Muscle of leg (tissue), 11 donors: ENCODE results near the gene OR51E1. TPM values are rescaled to one million over a fixed set of nuclear protein-coding genes. Genes with fewer than 3 reads are reported as not detected.

Source experiments
- DNase-seq: peaks from one replicate; pipeline ENCODE4 v3.0.0; 2013
- H3K27ac ChIP-seq: one replicate; pipeline ENCODE4 v1.5.1; 2013; ENCODE audit warnings: mild to moderate bottlenecking, low read length, control low read depth
- H3K27me3 ChIP-seq: one replicate; pipeline ENCODE4 v1.6.1; 2013; ENCODE audit warnings: low read length; ENCODE audit not compliant: control insufficient read depth, insufficient read depth
- H3K36me3 ChIP-seq: one replicate; pipeline ENCODE4 v1.6.1; 2013; ENCODE audit warnings: low read length; ENCODE audit not compliant: control insufficient read depth, insufficient read depth
- H3K4me1 ChIP-seq: one replicate; pipeline ENCODE4 v1.6.1; 2013; ENCODE audit warnings: low read length; ENCODE audit not compliant: control insufficient read depth, insufficient read depth
- H3K4me3 ChIP-seq: one replicate; pipeline ENCODE4 v1.5.1; 2013; ENCODE audit warnings: low read length, control low read depth
- H3K9me3 ChIP-seq: replicated peaks from 2 replicates; pipeline ENCODE4 v1.6.1; 2013; ENCODE audit warnings: low read depth, low read length; ENCODE audit not compliant: control insufficient read depth
- WGBS: methylation state at CpG from one replicate; pipeline ENCODE4 v1.1.5; 2013; ENCODE audit warnings: missing lambda C conversion rate; ENCODE audit not compliant: insufficient coverage; 5-methylcytosine and 5-hydroxymethylcytosine counted together
- polyA plus RNA-seq, 8 donors: library from polyadenylated mRNA; unstranded; fragments of 120-200 nt; gene quantifications; one replicate each; pipeline versions ENCODE4 v1.2.1 to v1.2.3, GENCODE V29; 2013; ENCODE audit warnings: inconsistent platforms in 1 of 8, low replicate concordance in 1 of 8; ENCODE audit not compliant: insufficient read length in 8 of 8, insufficient read depth in 1 of 8
- total RNA-seq: library from RNA; stranded (reverse); fragments of 120-200 nt; gene quantifications from one replicate; pipeline ENCODE4 v1.2.4, GENCODE V29; 2013

Gene OR51E1
- total and polyA plus RNA-seq, 9 donors: 1.4 to 3.2 (median 2.2) TPM

GRCh38 chr11:4645974-4646373, 2.2 kb downstream of the OR51E1 start:
- Histone ChIP-seq H3K9me3 (no peaks in the 10 kb centered on the region), H3K27ac (no peak overlapping the region), H3K4me3 (no peak overlapping the region), H3K36me3 (no peaks in the 10 kb centered on the region), H3K4me1 (peaks cover 7% of the 10 kb centered on the region), H3K27me3 (no peaks in the 10 kb centered on the region)
- peak; percentile 27 for DNase-seq
- WGBS: 83% methylated on average over 1 of the region's 2 CpGs

- H3K27ac ChIP-seq: no peak overlapping the region
- H3K9me3 ChIP-seq: no peaks in the 10 kb centered on the region
- no peaks in the 10 kb centered on the region for H3K36me3 ChIP-seq
- WGBS: 8% methylated on average over 3 of the region's 4 CpGs
- H3K27me3 ChIP-seq: no peaks in the 10 kb centered on the region
- no peak overlapping the region for H3K4me3 ChIP-seq
- peaks cover 7% of the 10 kb centered on the region for H3K4me1 ChIP-seq
- DNase-seq: peak; percentile 59
Observed at GRCh38 chr11:4647766-4648165, 4.0 kb downstream of the OR51E1 start.

GRCh38 chr11:4654635-4655369, 11.0 kb downstream of the OR51E1 start:
- 60% methylated on average over 1 of the region's 2 CpGs for WGBS

GRCh38 chr11:4658629-4659445, 15.1 kb downstream of the OR51E1 start:
- Histone ChIP-seq H3K27ac (no peak overlapping the region), H3K36me3 (no peaks in the 10 kb centered on the region), H3K9me3 (no peaks in the 10 kb centered on the region), H3K27me3 (no peaks in the 10 kb centered on the region), H3K4me1 (no peaks in the 10 kb centered on the region), H3K4me3 (no peak overlapping the region)
- no peak for DNase-seq
- 65% methylated on average over 2 of the region's 5 CpGs for WGBS

More at GRCh38 chr11:4654635-4655369, 11.0 kb downstream of the OR51E1 start:
- no peak for DNase-seq
- Histone ChIP-seq H3K36me3 (no peaks in the 10 kb centered on the region), H3K27ac (no peak overlapping the region), H3K9me3 (no peaks in the 10 kb centered on the region), H3K4me3 (no peak overlapping the region), H3K4me1 (no peaks in the 10 kb centered on the region), H3K27me3 (no peaks in the 10 kb centered on the region)

GRCh38 chr11:4662876-4663275, 19.1 kb downstream of the OR51E1 start:
- Histone ChIP-seq H3K4me1 (no peaks in the 10 kb centered on the region), H3K27me3 (no peaks in the 10 kb centered on the region), H3K27ac (no peak overlapping the region), H3K9me3 (no peaks in the 10 kb centered on the region), H3K4me3 (no peak overlapping the region), H3K36me3 (no peaks in the 10 kb centered on the region)
- DNase-seq: no peak
- WGBS: no CpG with 5 or more reads among the region's 6 CpGs

- Histone ChIP-seq H3K4me1 (no peaks in the 10 kb centered on the region), H3K4me3 (no peak overlapping the region), H3K9me3 (no peaks in the 10 kb centered on the region), H3K36me3 (no peaks in the 10 kb centered on the region), H3K27ac (no peak overlapping the region), H3K27me3 (no peaks in the 10 kb centered on the region)
- WGBS: no CpG with 5 or more reads among the region's 3 CpGs
- DNase-seq: no peak
Observed at GRCh38 chr11:4664183-4664582, 20.4 kb downstream of the OR51E1 start.

GRCh38 chr11:4664786-4665185, 21.0 kb downstream of the OR51E1 start:
- Histone ChIP-seq H3K9me3 (no peaks in the 10 kb centered on the region), H3K27me3 (no peaks in the 10 kb centered on the region), H3K36me3 (no peaks in the 10 kb centered on the region), H3K4me3 (no peak overlapping the region), H3K27ac (no peak overlapping the region), H3K4me1 (no peaks in the 10 kb centered on the region)
- DNase-seq: no peak
- no CpG with 5 or more reads among the region's 3 CpGs for WGBS

GRCh38 chr11:4665424-4665823, 21.6 kb downstream of the OR51E1 start:
- WGBS: no CpG with 5 or more reads among the region's 2 CpGs
- Histone ChIP-seq H3K27ac (no peak overlapping the region), H3K9me3 (no peaks in the 10 kb centered on the region), H3K27me3 (no peaks in the 10 kb centered on the region), H3K36me3 (no peaks in the 10 kb centered on the region), H3K4me3 (no peak overlapping the region), H3K4me1 (no peaks in the 10 kb centered on the region)
- DNase-seq: no peak

- Histone ChIP-seq H3K27me3 (no peaks in the 10 kb centered on the region), H3K27ac (no peak overlapping the region), H3K4me1 (peaks cover 3% of the 10 kb centered on the region), H3K4me3 (no peak overlapping the region), H3K36me3 (no peaks in the 10 kb centered on the region), H3K9me3 (no peaks in the 10 kb centered on the region)
- 40% methylated on average over 1 of the region's 2 CpGs for WGBS
- DNase-seq: no peak
Observed at GRCh38 chr11:4671741-4672140, 28.0 kb downstream of the OR51E1 start.

GRCh38 chr11:4672470-4672869, 28.7 kb downstream of the OR51E1 start:
- no peaks in the 10 kb centered on the region for H3K36me3 ChIP-seq
- no peak overlapping the region for H3K27ac ChIP-seq
- H3K27me3 ChIP-seq: no peaks in the 10 kb centered on the region
- H3K4me1 ChIP-seq: peaks cover 3% of the 10 kb centered on the region
- no CpG with 5 or more reads among the region's 3 CpGs for WGBS
- no peak for DNase-seq
- no peak overlapping the region for H3K4me3 ChIP-seq
- no peaks in the 10 kb centered on the region for H3K9me3 ChIP-seq
